Parathyroid adenoma (tissue), 2 donors: Measurements from ENCODE around the gene PPT2.
"Not testable (repeated sequence)": the region's sequence is repeated elsewhere in the genome, so short reads cannot be mapped to it uniquely, and the experiment has no call there.

ENCODE experiments used
- H2AFZ ChIP-seq: fragments of 300-600 bp; sonication (generic); one replicate; pipeline ENCODE4 v1.7.0; 2017; ENCODE audit warnings: antibody characterized with exemption, mild to moderate bottlenecking
- H3K27ac ChIP-seq: fragments of 300-600 bp; sonication (generic); one replicate; pipeline ENCODE4 v1.7.0; 2017
- H3K27me3 ChIP-seq: fragments of 300-600 bp; sonication (generic); one replicate; pipeline ENCODE4 v1.7.0; 2017; ENCODE audit warnings: low read length; ENCODE audit not compliant: control insufficient read depth, insufficient read depth
- H3K36me3 ChIP-seq: fragments of 300-600 bp; sonication (generic); one replicate; pipeline ENCODE4 v1.7.0; 2017; ENCODE audit warnings: low read length; ENCODE audit not compliant: control insufficient read depth, insufficient read depth
- H3K4me1 ChIP-seq: fragments of 300-600 bp; sonication (generic); one replicate; pipeline ENCODE4 v1.7.0; 2017; ENCODE audit warnings: control low read depth
- H3K4me2 ChIP-seq: fragments of 300-600 bp; sonication (generic); one replicate; pipeline ENCODE4 v1.7.0; 2017; ENCODE audit warnings: low read length
- H3K4me3 ChIP-seq: fragments of 300-600 bp; sonication (generic); one replicate; pipeline ENCODE4 v1.7.0; 2017; ENCODE audit warnings: low read depth, low read length
- H3K79me2 ChIP-seq: fragments of 300-600 bp; sonication (generic); one replicate; pipeline ENCODE4 v1.7.0; 2017; ENCODE audit warnings: control low read depth
- H3K9ac ChIP-seq: fragments of 300-600 bp; sonication (generic); one replicate; pipeline ENCODE4 v1.7.0; 2017; ENCODE audit warnings: mild to moderate bottlenecking
- H3K9me3 ChIP-seq: fragments of 300-600 bp; sonication (generic); one replicate; pipeline ENCODE4 v1.7.0; 2017; ENCODE audit warnings: low read length; ENCODE audit not compliant: control insufficient read depth
- CTCF ChIP-seq: fragments of 300-600 bp; sonication (generic); IDR thresholded peaks from one replicate; pipeline ENCODE4 v1.7.0; 2017; ENCODE audit warnings: antibody characterized with exemption, mild to moderate bottlenecking
- donor health status: primary hyperparathyroidism.

PPT2 gene

GRCh38 chr6:32183030-32183429 lies 29.1 kb downstream of the PPT2 start:
- no peaks in the 10 kb centered on the region for H3K4me1 ChIP-seq
- no peak overlapping the region for H2AFZ ChIP-seq
- H3K36me3 ChIP-seq: no peaks in the 10 kb centered on the region
- peak overlapping the region; percentile 30 for H3K27ac ChIP-seq
- H3K4me3 ChIP-seq: no peak overlapping the region
- peaks cover 3% of the 10 kb centered on the region for H3K79me2 ChIP-seq
- H3K4me2 ChIP-seq: no peak overlapping the region
- no peaks in the 10 kb centered on the region for H3K9me3 ChIP-seq
- H3K9ac ChIP-seq: no peak overlapping the region
- H3K27me3 ChIP-seq: no peaks in the 10 kb centered on the region
- no peak for TF ChIP-seq CTCF

- H3K9ac ChIP-seq: no peak overlapping the region
- no peaks in the 10 kb centered on the region for H3K36me3 ChIP-seq
Observed at GRCh38 chr6:32183483-32184083, 29.6 kb downstream of the PPT2 start.

GRCh38 chr6:32184084-32184640 lies 30.2 kb downstream of the PPT2 start, which contains the start of gene AGER:
Gene AGER (minus strand): TSS chr6:32184253. CDS start chr6:32184222, 31 bp downstream.
- Histone ChIP-seq H2AFZ (no peak within 1 kb of the TSS), H3K4me2 (no peak within 1 kb of the TSS), H3K9me3 (no peaks in the 10 kb centered on the region), H3K4me1 (peaks cover 2% of the 10 kb centered on the region), H3K36me3 (no peaks in the 10 kb centered on the region), H3K4me3 (no peak within 1 kb of the TSS), H3K9ac (no peak within 1 kb of the TSS), H3K27ac (peak within 1 kb of the TSS; percentile 52), H3K79me2 (no peaks in the 10 kb centered on the region), H3K27me3 (no peaks in the 10 kb centered on the region)
- TF ChIP-seq CTCF: no peak

More at GRCh38 chr6:32183483-32184083, 29.6 kb downstream of the PPT2 start:
- no peak for TF ChIP-seq CTCF
- H3K4me3 ChIP-seq: no peak overlapping the region
- H3K9me3 ChIP-seq: no peaks in the 10 kb centered on the region
- no peak overlapping the region for H3K4me2 ChIP-seq
- no peak overlapping the region for H2AFZ ChIP-seq
- no peaks in the 10 kb centered on the region for H3K27me3 ChIP-seq
- no peaks in the 10 kb centered on the region for H3K4me1 ChIP-seq
- H3K79me2 ChIP-seq: peaks cover 2% of the 10 kb centered on the region
- H3K27ac ChIP-seq: peak overlapping the region; percentile 30

- H3K79me2 ChIP-seq, H3K27me3 ChIP-seq, H3K4me1 ChIP-seq, H3K4me2 ChIP-seq, H2AFZ ChIP-seq, H3K36me3 ChIP-seq, H3K9ac ChIP-seq, H3K9me3 ChIP-seq: not testable (repeated sequence)
- Histone ChIP-seq H3K27ac (peak overlapping the region; percentile 52), H3K4me3 (peak overlapping the region; percentile 34)
Observed at GRCh38 chr6:32185681-32186131, 31.8 kb downstream of the PPT2 start.

- H3K27ac ChIP-seq: peak overlapping the region; percentile 52
- H3K9me3 ChIP-seq, H3K79me2 ChIP-seq, H3K9ac ChIP-seq, H3K4me3 ChIP-seq, H3K4me2 ChIP-seq, H3K36me3 ChIP-seq, H3K4me1 ChIP-seq, H3K27me3 ChIP-seq, H2AFZ ChIP-seq: not testable (repeated sequence)
Observed at GRCh38 chr6:32186151-32186840, 32.4 kb downstream of the PPT2 start.
